GM21447 (cell line): ENCODE results near the gene DOHH.

Source experiments
- ATAC-seq: cut with Tn5 transposase; IDR thresholded peaks from one replicate; pipeline ENCODE4 v1.9.1; 2021; ENCODE audit not compliant: unreplicated experiment

DOHH gene

GRCh38 chr19:3479834-3480215 lies 20.6 kb downstream of the DOHH start:
- ATAC-seq = no peak

GRCh38 chr19:3479177-3479833 lies 21.2 kb downstream of the DOHH start:
- no peak for ATAC-seq

GRCh38 chr19:3478409-3479176 lies 21.9 kb downstream of the DOHH start:
- ATAC-seq = no peak

GRCh38 chr19:3477951-3478350 lies 22.5 kb downstream of the DOHH start:
- no peak for ATAC-seq

- ATAC-seq = no peak
Observed at GRCh38 chr19:3477506-3477905, 23.0 kb downstream of the DOHH start.

- ATAC-seq = no peak
Observed at GRCh38 chr19:3476830-3477229, 23.6 kb downstream of the DOHH start.

- no peak for ATAC-seq
Observed at GRCh38 chr19:3475449-3475848, 25.0 kb downstream of the DOHH start.

GRCh38 chr19:3474614-3475013 lies 25.9 kb downstream of the DOHH start:
- no peak for ATAC-seq

- no peak for ATAC-seq
Observed at GRCh38 chr19:3474010-3474409, 26.5 kb downstream of the DOHH start.

- no peak for ATAC-seq
Observed at GRCh38 chr19:3471954-3472655, 28.4 kb downstream of the DOHH start.

GRCh38 chr19:3470500-3471128 lies 29.9 kb downstream of the DOHH start:
- no peak for ATAC-seq

GRCh38 chr19:3469638-3470499 lies 30.6 kb downstream of the DOHH start:
- ATAC-seq = no peak

- no peak for ATAC-seq
Observed at GRCh38 chr19:3468211-3468610, 32.3 kb downstream of the DOHH start.

GRCh38 chr19:3467437-3468198 lies 32.9 kb downstream of the DOHH start:
- no peak for ATAC-seq

- ATAC-seq = no peak
Observed at GRCh38 chr19:3466635-3467034, 33.8 kb downstream of the DOHH start.

GRCh38 chr19:3465552-3465951 lies 34.9 kb downstream of the DOHH start:
- ATAC-seq = no peak

GRCh38 chr19:3464587-3465235 lies 35.8 kb downstream of the DOHH start:
- ATAC-seq = no peak

GRCh38 chr19:3463714-3464586 lies 36.5 kb downstream of the DOHH start:
- ATAC-seq = no peak
